Measurements from ENCODE around the gene MATN1.

- TF ChIP-seq TAF1 (conservative IDR thresholded peaks at IDR 0.05) (no peak), MAX (IDR thresholded peaks at IDR 0.05) (no peak), CTCF (IDR thresholded peaks at IDR 0.05; ENCODE audit: low read depth, low read length, missing input control) (no peak), YY1 (IDR thresholded peaks at IDR 0.05) (no peak), ZBTB33 (IDR thresholded peaks at IDR 0.05) (no peak), FOXA1 (IDR thresholded peaks at IDR 0.05) (no peak), HNF4A (conservative IDR thresholded peaks at IDR 0.05) (no peak), HNF4G (IDR thresholded peaks at IDR 0.05) (no peak), SP1 (IDR thresholded peaks at IDR 0.05) (no peak), GABPA (IDR thresholded peaks at IDR 0.05 in 1 of 2, conservative IDR thresholded peaks at IDR 0.05 in 1 of 2) (no peak)
Measured at GRCh38 chr1:30758785-30759380, 35.5 kb upstream of the MATN1 start.
